ENCODE measurements around the gene BORCS5. TPM values are rescaled to one million over a fixed set of nuclear protein-coding genes. Genes with fewer than 3 reads are reported as not detected.
A peak's percentile ranks its signal among the peaks of the same experiment; 100 is the strongest.
"Not testable (repeated sequence)": the region's sequence is repeated elsewhere in the genome, so short reads cannot be mapped to it uniquely, and the experiment has no call there.

Gene BORCS5
- total and polyA plus RNA-seq, 8 donors, result 7.7 to 13.5 (median 9.1) TPM

- H3K27me3 ChIP-seq, result no peaks in the 10 kb centered on the region
- peak overlapping the region in 1 of 2 donors; percentile 76 for H3K27ac ChIP-seq
- intact Hi-C loops (cut with DNase I), result no loop called here
- no peaks in the 10 kb centered on the region for H3K9me3 ChIP-seq
- peaks cover 2 to 42% of the 10 kb centered on the region in 2 donors for H3K4me1 ChIP-seq
- ATAC-seq (no peak), DNase-seq (no peak)
- H3K36me3 ChIP-seq, result peaks cover 0 to 22% of the 10 kb centered on the region in 2 donors
- no peak overlapping the region for H3K4me3 ChIP-seq
- no peak for TF ChIP-seq CTCF (IDR thresholded peaks at IDR 0.05)
Measured at GRCh38 chr12:12338527-12339168, 18.2 kb upstream of the BORCS5 start.

- Histone ChIP-seq H3K4me1 (peaks cover 0 to 24% of the 10 kb centered on the region in 2 donors), H3K4me3 (peak within 1 kb of the TSS; percentile 59 to 74), H3K27ac (peak within 1 kb of the TSS; percentile 65 to 90), H3K36me3 (no peaks in the 10 kb centered on the region), H3K27me3 (no peaks in the 10 kb centered on the region), H3K9me3 (no peaks in the 10 kb centered on the region)
- DNase-seq (peak in 3 of 4 donors; percentile 73 to 94 (median 74)), ATAC-seq (peak; percentile 93)
- TF ChIP-seq CTCF (IDR thresholded peaks at IDR 0.05), result peak; percentile 28 to 39
- intact Hi-C loops (cut with DNase I), result no loop called here
Measured at GRCh38 chr12:12349711-12350665, 6.9 kb upstream of the BORCS5 start, which contains the start of gene MANSC1. Gene MANSC1, minus strand, starts transcription at chr12:12350242. Its CDS starts 6,928 bp downstream, at chr12:12343314.

- Histone ChIP-seq H3K27ac (peak overlapping the region in 1 of 2 donors; percentile 90), H3K4me3 (no peak overlapping the region), H3K36me3 (no peaks in the 10 kb centered on the region), H3K4me1 (peaks cover 0 to 24% of the 10 kb centered on the region in 2 donors), H3K27me3 (no peaks in the 10 kb centered on the region), H3K9me3 (no peaks in the 10 kb centered on the region)
- DNase-seq (no peak), ATAC-seq (no peak)
- no peak for TF ChIP-seq CTCF (IDR thresholded peaks at IDR 0.05)
- intact Hi-C loops (cut with DNase I), result no loop called here
Measured at GRCh38 chr12:12350868-12351463, 5.9 kb upstream of the BORCS5 start.

- H3K9me3 ChIP-seq; H3K4me3 ChIP-seq; H3K27me3 ChIP-seq; ATAC-seq; H3K27ac ChIP-seq; DNase-seq; H3K36me3 ChIP-seq; intact Hi-C loops (cut with DNase I): not testable (repeated sequence)
- peaks cover 3 to 29% of the 10 kb centered on the region in 2 donors for H3K4me1 ChIP-seq
Measured at GRCh38 chr12:12351468-12352185, 5.3 kb upstream of the BORCS5 start.

- H3K27me3 ChIP-seq, result no peaks in the 10 kb centered on the region
- no peak overlapping the region for H3K4me3 ChIP-seq
- DNase-seq (no peak), ATAC-seq (no peak)
- peaks cover 12 to 38% of the 10 kb centered on the region in 2 donors for H3K4me1 ChIP-seq
- no peak overlapping the region for H3K27ac ChIP-seq
- no peaks in the 10 kb centered on the region for H3K36me3 ChIP-seq
- no peaks in the 10 kb centered on the region for H3K9me3 ChIP-seq
- TF ChIP-seq CTCF (IDR thresholded peaks at IDR 0.05), result no peak
- intact Hi-C loops (cut with DNase I), result no loop called here
Measured at GRCh38 chr12:12353276-12353675, 3.6 kb upstream of the BORCS5 start.
